ENCODE measurements around the gene PDE6C.

- TF ChIP-seq EZH2 (IDR thresholded peaks at IDR 0.05): no peak
- TF ChIP-seq POLR2AphosphoS5 (IDR thresholded peaks at IDR 0.05; ENCODE audit: borderline replicate concordance, low read depth, low read length): no peak
Measured at GRCh38 chr10:93622942-93623341, 10.6 kb downstream of the PDE6C start.

Data from SK-N-MC (cell line).